SU-DHL-6 (cell line): Measurements from ENCODE around the gene FEM1A.

Experiments
- H2AFZ ChIP-seq: fragments of 200-600 bp; sonication (generic); 2 replicates; pipeline ENCODE4 v1.6.1; 2014; ENCODE audit warnings: low read depth, mild to moderate bottlenecking, moderate library complexity, mixed read lengths, antibody characterized with exemption, low read length; ENCODE audit not compliant: severe bottlenecking
- H3F3A ChIP-seq: fragments of 200-600 bp; shearing (Covaris generic); 2 replicates; pipeline ENCODE4 v1.6.0; 2016; ENCODE audit warnings: antibody characterized with exemption, mild to moderate bottlenecking; ENCODE audit not compliant: insufficient read depth
- H3K27ac ChIP-seq: fragments of 200-600 bp; sonication (generic); 2 replicates; pipeline ENCODE4 v1.5.1; 2016; ENCODE audit warnings: low read depth, mild to moderate bottlenecking, low read length, moderate library complexity, mixed read lengths
- H3K27me3 ChIP-seq: fragments of 200-600 bp; sonication (generic), shearing (Covaris generic); 2 replicates; pipeline ENCODE4 v1.6.0; 2014; ENCODE audit warnings: mild to moderate bottlenecking, low read length
- H3K36me3 ChIP-seq: fragments of 200-600 bp; sonication (generic); 2 replicates; pipeline ENCODE4 v1.6.1; 2014; ENCODE audit warnings: mild to moderate bottlenecking, low read length, mixed read lengths
- H3K4me2 ChIP-seq: fragments of 300-600, 200-600 bp; shearing (Covaris generic), sonication (generic); 2 replicates; pipeline ENCODE4 v1.6.0; 2014; ENCODE audit warnings: low read length, low read depth, mild to moderate bottlenecking; ENCODE audit not compliant: poor library complexity, severe bottlenecking
- H3K4me3 ChIP-seq: fragments of 200-600 bp; sonication (generic); 2 replicates; pipeline ENCODE4 v1.5.1; 2014; ENCODE audit warnings: antibody characterized with exemption, low read length, mild to moderate bottlenecking, mixed read lengths; ENCODE audit not compliant: insufficient read depth, poor library complexity, severe bottlenecking
- H3K79me2 ChIP-seq: fragments of 200-600 bp; sonication (generic); 2 replicates; pipeline ENCODE4 v1.6.1; 2014; ENCODE audit warnings: mild to moderate bottlenecking, low read length, moderate library complexity; ENCODE audit not compliant: insufficient read depth
- H3K9ac ChIP-seq: fragments of 200-600 bp; sonication (generic); 2 replicates; pipeline ENCODE4 v1.7.0; 2014; ENCODE audit warnings: mild to moderate bottlenecking, low read length
- H3K9me2 ChIP-seq: fragments of 200-600 bp; sonication (generic); replicated peaks from 2 replicates; pipeline ENCODE4 v1.6.1; 2014; ENCODE audit warnings: low read length; ENCODE audit not compliant: insufficient read depth
- H3K9me3 ChIP-seq: fragments of 200-600 bp; sonication (generic); 2 replicates; pipeline ENCODE4 v1.6.1; 2014; ENCODE audit warnings: low read length, mixed read lengths; ENCODE audit not compliant: insufficient read depth
- H4K20me1 ChIP-seq: fragments of 200-600 bp; sonication (generic); 2 replicates; pipeline ENCODE4 v1.6.1; 2014; ENCODE audit warnings: low read depth, mild to moderate bottlenecking, antibody characterized with exemption, low read length, moderate library complexity, mixed read lengths
- EZH2phosphoT487 ChIP-seq: fragments of 200-600 bp; sonication (generic), shearing (Covaris generic); conservative IDR thresholded peaks from 2 replicates; pipeline ENCODE4 v1.6.1; 2018; ENCODE audit warnings: mild to moderate bottlenecking, antibody characterized with exemption, low read length, moderate library complexity, mixed read lengths
- TF ChIP-seq, protein P1 (sequence below): fragments of 200-600 bp; sonication (generic); IDR thresholded peaks from one replicate; pipeline ENCODE4 v1.5.1; 2017; ENCODE audit warnings: antibody characterized with exemption, mild to moderate bottlenecking, low read length, moderate library complexity; ENCODE audit not compliant: insufficient read depth, poor library complexity, severe bottlenecking

FEM1A gene, protein sequence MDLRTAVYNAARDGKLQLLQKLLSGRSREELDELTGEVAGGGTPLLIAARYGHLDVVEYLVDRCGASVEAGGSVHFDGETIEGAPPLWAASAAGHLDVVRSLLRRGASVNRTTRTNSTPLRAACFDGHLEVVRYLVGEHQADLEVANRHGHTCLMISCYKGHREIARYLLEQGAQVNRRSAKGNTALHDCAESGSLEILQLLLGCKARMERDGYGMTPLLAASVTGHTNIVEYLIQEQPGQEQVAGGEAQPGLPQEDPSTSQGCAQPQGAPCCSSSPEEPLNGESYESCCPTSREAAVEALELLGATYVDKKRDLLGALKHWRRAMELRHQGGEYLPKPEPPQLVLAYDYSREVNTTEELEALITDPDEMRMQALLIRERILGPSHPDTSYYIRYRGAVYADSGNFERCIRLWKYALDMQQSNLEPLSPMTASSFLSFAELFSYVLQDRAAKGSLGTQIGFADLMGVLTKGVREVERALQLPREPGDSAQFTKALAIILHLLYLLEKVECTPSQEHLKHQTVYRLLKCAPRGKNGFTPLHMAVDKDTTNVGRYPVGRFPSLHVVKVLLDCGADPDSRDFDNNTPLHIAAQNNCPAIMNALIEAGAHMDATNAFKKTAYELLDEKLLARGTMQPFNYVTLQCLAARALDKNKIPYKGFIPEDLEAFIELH

DNA sequence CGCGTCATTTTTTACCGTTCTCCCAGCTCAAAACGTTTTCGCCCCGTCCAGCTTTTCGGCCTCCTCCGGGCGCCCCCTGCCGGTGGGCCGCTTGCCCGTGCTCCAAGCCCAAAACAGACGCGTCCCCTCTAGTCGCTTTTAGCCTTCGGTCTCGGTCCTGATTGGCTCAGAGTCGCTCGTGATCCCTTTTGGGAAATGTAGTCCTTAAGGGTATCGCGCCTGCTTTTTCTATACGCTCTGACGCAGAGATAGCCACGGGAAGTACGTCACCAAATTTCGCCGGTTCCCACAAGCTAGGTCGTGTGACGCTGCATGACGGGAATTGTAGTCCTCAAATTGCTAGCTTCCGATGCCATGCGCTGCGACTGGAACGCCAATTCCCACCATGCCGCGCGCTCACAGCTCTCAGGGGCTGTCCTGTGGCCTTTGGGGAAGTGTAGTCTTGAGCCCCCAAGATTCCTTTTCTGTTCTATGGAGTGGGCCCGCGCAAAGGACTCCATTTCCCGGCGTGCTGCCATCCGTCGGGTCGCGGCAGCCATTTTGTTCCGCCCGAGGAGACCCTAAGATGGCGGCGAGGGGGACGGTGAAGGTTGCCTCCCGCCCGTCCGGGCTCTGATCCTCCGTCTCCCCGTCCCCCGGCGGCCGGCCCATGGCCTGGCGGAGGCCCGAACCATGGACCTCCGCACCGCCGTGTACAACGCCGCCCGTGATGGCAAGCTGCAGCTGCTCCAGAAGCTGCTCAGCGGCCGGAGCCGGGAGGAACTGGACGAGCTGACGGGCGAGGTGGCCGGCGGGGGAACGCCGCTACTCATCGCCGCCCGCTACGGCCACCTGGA, at the start of gene FEM1A:
FEM1A (plus strand) TSS at position 552 of the 836 bp plus-strand sequence; CDS start at position 673, 121 bp downstream.
- H3K9me2 ChIP-seq, result no peaks in the 10 kb centered on the region
- peak within 1 kb of the TSS; percentile 61 for H3K27ac ChIP-seq
- H3F3A ChIP-seq, result 0 out of 2 replicates have a peak, but pooled peaks cover 8% of the 10 kb centered on the region
- no peaks in the 10 kb centered on the region for H3K9me3 ChIP-seq
- H3K79me2 ChIP-seq, result peaks cover 45% of the 10 kb centered on the region
- no peaks in the 10 kb centered on the region for H4K20me1 ChIP-seq
- peak within 1 kb of the TSS; percentile 98 for H2AFZ ChIP-seq
- H3K27me3 ChIP-seq, result no peaks in the 10 kb centered on the region
- no peaks in the 10 kb centered on the region; the same call in 1 of the 2 replicates for H3K36me3 ChIP-seq
- TF ChIP-seq, protein P1, sequence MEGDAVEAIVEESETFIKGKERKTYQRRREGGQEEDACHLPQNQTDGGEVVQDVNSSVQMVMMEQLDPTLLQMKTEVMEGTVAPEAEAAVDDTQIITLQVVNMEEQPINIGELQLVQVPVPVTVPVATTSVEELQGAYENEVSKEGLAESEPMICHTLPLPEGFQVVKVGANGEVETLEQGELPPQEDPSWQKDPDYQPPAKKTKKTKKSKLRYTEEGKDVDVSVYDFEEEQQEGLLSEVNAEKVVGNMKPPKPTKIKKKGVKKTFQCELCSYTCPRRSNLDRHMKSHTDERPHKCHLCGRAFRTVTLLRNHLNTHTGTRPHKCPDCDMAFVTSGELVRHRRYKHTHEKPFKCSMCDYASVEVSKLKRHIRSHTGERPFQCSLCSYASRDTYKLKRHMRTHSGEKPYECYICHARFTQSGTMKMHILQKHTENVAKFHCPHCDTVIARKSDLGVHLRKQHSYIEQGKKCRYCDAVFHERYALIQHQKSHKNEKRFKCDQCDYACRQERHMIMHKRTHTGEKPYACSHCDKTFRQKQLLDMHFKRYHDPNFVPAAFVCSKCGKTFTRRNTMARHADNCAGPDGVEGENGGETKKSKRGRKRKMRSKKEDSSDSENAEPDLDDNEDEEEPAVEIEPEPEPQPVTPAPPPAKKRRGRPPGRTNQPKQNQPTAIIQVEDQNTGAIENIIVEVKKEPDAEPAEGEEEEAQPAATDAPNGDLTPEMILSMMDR, result peak; percentile 97
- no peak for TF ChIP-seq EZH2phosphoT487
- peak within 1 kb of the TSS; percentile 84 for H3K4me3 ChIP-seq
- peak within 1 kb of the TSS; percentile 94 for H3K9ac ChIP-seq
- peak within 1 kb of the TSS; percentile 77 for H3K4me2 ChIP-seq

DNA sequence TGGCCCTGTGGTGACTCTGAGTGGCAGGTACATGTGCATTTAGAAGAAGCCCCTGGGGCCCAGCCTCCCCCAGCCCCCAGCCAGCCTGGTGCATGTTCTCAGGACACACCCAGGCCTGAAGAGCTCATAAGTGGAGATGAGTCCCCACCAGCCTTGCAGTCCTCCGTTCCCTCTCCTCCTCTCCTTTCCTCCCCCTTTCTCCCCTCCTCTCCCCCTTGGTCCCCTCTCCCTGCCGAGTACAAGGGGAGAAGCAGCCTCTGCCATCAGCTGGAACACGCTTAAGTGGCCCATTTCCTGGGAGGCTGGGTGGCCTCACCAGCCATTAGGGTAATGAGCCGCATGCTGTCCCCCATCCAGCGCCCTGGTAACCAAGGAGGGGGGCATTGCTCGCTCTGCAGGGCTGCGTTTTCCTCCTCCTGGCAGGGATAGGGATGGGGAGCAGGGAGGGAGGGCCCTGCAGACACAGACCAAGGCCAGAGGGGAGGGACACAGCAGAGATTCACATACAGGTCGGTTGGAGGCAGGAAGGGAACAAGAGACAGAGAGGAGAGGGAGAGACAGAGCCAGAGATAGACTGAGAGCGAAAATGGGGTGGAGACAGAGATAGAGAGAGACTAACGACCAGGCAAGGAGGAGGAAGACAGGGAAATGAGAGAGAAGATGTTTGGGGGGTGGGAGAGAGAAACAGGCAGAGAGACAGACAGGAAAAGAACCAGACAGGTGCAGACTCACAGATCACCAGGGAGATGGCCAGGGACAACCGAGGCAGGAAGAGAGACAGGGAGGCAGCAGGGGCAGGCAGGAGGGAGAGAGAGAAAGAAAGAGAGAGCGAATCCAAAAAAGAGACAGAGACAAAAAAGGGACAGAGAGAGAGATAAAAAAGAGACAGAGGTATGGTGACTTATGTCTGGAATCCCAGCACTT, 48.5 kb upstream of the FEM1A start:
- Histone ChIP-seq H2AFZ (no peak overlapping the region), H3F3A (no peaks in the 10 kb centered on the region), H3K9me2 (no peaks in the 10 kb centered on the region), H4K20me1 (no peaks in the 10 kb centered on the region), H3K27me3 (no peaks in the 10 kb centered on the region), H3K27ac (no peak overlapping the region), H3K9ac (no peak overlapping the region), H3K79me2 (no peaks in the 10 kb centered on the region), H3K36me3 (no peaks in the 10 kb centered on the region), H3K4me2 (no peak overlapping the region), H3K9me3 (no peaks in the 10 kb centered on the region), H3K4me3 (no peak overlapping the region)
- TF ChIP-seq, protein P1, result no peak
- no peak for TF ChIP-seq EZH2phosphoT487
